NCI-H774 (cell line): ENCODE data around the gene PEX11G.

Experiments used
- DNase-seq: peaks from one replicate; lab custom pipeline; 2025; lab: John Stamatoyannopoulos, UW

The PEX11G gene

DNA sequence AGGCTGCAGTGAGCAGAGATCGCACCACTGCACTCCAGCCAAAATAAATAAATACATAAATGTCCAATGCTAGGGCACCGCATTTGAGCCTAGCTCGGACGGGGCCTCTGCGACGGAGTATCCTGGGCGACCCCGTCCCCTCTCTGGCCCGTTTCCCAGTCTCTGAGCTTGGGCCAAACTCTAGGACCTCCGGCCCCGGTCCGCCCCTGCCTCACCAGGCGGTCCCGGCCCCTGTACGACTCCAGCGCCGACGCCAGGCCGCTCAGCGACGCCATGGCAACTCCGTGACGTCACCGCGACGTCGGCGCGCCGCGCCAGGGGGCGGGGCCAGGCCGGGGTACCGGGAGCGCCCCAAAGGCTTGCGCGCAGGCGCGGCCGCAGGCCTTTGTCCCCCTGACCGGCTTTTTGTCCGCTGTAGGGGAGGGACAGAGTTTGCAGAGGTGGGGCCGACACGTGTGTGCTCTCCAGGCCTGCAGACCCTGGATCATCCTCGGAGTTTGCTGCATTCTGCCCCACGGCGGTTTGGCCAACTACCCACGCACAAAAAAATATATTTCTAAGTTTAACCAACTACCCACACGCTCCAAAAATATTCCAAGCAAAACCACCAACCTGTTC, at the start of gene PEX11G:
TSS of gene PEX11G (minus strand) at position 300 of the 618 bp plus-strand sequence. CDS start at position 275, 25 bp downstream.
- DNase-seq = peak; percentile 92

DNA sequence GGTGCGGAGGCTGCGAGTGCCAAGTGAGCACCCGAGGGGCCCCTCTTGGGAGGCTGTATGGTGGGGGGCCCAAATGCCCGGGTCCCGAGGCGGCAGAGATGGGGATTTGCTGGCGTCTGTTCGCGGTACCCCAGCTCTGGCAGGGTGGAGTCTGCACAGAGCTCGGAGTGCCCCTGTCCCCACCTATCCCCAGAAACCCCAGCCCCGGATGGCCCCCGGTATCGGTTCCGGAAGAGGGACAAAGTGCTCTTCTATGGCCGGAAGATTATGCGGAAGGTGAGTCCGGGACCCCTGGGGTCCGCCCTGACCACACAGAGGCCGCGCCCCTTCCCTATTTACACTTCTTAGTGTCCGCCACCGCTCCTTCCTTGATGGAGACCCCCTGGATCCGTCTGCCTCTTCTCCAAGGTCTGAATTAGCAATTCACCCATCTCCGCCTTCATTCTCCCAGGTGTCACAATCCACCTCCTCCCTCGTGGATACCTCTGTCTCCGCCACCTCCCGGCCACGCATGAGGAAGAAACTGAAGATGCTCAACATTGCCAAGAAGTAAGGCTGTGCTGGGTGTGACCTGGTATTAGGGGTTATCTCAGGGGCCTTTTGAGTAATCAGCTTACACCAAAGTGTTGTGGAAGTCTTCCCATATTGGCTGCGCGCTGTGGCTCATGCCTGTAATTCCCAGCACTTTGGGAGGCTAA, 47.3 kb upstream of the PEX11G start:
- no peak for DNase-seq

DNA sequence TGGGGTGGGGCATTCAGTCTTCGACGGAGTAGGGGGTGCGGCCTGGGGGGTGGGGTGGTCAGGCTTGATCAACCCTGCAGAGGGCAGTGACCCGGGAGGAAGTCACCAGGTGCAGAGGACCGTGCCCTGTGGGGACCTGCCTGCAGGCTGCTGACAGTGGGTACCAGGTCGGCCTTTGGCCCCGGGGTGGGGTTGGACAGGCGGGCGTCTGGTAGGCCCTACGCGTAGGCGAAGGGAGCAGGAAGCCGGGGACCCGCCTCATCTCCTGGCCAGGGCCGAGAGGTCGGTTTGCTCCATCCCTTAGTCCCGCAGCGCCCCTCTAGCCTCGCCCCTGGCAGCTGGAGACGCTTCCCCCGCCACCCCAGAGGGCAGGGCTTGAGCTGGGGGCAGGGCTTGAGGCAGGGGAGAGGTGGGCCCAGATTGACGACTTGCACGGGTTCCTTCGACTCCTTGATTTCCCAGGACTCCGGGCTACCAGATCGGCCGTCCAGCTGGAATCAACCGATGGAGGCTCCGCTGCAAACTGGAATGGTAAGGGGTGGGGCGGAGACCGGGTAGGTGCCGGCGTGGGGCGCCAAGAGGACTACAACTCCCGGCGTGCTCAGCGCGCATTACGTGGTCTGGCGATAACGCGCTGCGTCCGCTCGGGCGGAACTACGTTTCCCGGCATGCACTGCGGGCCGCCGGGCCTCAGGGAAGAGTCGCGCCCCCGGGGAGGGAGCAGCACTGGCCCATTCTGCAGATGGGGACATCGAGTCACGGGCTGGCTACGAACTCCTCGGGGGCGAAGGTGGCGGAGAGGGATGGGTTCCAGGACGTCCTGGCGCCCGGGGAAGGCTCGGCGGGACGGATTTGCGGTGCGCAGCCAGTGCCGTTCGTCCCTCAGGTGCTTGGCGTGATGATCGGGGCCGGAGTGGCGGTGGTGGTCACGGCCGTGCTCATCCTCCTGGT, 46.5 kb upstream of the PEX11G start, which contains the start of gene PNPLA6:
TSS of gene PNPLA6 (plus strand) at position 671 of the 951 bp plus-strand sequence. CDS start at position 743, 72 bp downstream.
- peak; percentile 85 for DNase-seq

DNA sequence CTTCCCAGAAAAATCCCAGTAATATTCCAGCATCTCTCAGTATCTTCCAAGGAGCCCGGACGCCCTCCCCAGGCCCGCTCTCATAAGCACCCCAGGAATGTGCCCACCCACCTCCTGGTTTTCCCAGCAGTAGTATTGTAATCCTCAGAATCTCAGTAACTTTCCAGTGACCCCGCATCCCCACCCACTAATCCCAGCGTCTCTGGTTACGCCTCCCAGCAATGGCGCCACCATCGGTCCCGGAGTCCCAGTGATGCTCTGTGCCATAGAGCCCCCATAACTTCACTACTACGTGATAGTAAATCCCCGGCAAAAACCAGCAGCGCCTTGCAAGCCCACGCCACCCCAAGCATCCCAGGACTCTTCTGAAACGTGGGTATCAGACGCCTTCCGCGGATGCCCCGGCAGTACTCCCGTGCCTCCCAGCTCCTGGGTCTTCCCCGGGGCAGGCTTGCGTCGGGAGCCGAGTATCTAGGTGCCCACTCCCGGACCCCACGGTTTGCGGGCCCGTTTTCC, 45.8 kb upstream of the PEX11G start:
- DNase-seq = no peak

DNA sequence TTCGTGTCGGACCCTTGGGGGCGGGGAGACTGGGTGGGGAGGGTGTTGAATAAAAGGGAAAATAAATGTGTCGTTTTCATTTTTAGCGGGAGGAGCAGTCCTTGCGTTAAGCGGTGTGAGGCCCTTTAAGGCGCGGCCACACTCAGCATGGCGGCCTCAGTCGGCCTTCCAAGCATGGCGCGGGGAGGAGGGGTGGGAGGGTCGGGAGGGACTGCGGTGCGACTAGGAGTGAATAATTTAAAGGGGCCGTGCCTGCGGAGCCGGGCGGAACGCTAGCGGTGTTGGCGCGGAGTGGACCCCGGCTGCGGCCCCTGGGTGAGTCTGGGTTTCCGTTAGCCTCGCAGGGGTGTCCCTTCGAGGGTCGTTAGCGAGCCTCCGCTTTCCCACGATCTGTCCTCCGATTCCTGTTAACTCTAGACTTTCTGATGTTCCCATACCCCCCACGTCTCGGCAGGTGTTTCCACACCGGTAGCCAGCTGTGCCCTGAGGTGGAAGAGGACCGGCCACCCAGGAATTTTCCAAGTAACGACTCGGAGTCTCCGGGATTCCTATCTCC, 45.2 kb upstream of the PEX11G start:
- peak; percentile 80 for DNase-seq

DNA sequence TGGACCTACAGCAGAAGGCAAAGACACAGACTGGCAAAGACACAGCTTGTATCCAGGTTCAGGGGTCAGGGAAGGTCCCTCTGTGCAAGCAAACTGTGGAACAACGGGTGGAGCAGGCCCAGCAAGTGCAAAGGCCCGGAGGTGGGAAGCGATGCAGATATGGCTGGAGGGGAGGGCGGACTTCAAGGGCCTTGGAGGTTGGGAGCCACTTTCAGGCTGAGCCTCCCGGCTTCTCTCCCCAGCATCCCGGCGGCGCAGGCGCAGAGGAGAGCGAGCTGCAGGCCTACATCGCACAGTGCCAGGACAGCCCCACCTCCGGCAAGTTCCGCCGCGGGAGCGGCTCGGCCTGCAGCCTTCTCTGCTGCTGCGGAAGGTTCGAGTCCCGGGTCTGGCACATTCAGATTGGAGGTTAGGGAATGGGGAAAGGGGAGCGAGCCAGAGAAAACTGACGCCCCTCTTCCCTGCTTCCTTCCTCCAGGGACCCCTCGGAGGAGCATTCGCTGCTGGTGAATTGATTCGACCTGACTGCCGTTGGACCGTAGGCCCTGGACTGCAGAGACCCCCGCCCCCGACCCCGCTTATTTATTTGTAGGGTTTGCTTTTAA, 44.5 kb upstream of the PEX11G start:
- no peak for DNase-seq

DNA sequence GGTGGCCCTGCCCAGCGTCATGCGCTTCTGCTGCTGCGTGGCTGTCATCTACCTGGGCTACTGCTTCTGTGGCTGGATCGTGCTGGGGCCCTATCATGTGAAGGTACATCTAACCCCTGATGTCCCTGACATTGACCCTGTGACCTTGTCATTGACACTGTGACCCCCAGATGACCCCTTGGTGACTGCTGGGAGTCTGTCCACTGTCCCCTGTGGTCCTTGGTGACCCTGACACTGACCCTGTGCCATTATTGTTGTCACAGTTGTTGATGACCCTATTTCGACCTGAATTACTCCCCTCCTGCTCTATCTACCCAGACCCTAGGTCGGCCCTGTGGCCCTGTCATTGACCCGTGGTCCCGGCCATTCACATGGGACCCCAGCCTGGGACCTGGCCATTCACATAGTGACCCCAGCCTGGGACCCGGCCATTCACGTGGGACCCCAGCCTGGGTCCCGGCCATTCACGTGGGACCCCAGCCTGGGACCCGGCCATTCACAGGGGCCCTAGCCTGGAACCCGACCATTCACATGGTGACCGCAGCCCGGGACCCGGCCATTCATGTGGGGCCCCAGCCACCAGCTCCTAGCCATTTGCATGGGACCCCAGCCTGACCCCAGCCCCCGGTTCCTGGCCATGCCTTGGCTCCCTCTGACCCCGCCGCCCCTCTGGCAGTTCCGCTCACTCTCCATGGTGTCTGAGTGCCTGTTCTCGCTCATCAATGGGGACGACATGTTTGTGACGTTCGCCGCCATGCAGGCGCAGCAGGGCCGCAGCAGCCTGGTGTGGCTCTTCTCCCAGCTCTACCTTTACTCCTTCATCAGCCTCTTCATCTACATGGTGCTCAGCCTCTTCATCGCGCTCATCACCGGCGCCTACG, 41.0 kb upstream of the PEX11G start:
- no peak for DNase-seq

DNA sequence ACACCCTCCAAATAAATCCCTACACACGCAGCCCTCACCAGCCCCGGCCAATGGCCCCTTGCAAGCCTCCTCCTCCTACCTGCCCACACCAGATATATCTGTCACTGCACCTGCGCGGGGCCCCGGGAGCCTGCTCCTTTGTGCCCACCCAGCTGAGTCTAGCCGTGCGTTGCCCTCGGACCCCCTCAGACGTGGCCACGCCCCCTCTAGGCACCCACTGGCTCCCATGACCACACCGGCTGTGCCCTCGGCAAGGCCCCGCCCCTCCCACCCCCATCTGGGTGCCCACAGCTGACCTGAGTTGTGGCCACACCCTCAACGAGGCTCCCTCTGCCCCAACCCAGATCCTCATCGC, 40.4 kb upstream of the PEX11G start:
- no peak for DNase-seq

DNA sequence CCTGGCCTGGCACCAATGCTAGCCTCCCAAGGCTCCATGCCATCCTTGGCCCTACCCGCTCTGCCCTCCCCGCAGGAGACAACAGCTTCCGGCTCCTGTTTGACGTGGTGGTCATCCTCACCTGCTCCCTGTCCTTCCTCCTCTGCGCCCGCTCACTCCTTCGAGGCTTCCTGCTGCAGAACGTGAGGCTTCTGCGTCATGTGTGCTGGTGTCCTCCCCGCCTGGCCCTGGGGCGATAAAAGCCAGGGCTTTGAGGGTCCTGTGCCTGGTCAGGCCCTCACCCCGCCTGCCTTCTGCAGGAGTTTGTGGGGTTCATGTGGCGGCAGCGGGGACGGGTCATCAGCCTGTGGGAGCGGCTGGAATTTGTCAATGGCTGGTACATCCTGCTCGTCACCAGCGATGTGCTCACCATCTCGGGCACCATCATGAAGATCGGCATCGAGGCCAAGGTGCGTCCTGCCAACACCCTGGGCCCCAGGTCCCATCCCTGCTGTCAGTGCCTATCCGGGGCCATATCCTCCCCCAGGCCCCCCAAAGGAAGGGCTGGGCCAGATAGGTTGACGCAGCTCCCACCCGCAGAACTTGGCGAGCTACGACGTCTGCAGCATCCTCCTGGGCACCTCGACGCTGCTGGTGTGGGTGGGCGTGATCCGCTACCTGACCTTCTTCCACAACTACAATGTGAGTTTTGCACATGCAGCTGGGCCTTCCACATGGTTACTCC, 39.8 kb upstream of the PEX11G start:
- DNase-seq = no peak

DNA sequence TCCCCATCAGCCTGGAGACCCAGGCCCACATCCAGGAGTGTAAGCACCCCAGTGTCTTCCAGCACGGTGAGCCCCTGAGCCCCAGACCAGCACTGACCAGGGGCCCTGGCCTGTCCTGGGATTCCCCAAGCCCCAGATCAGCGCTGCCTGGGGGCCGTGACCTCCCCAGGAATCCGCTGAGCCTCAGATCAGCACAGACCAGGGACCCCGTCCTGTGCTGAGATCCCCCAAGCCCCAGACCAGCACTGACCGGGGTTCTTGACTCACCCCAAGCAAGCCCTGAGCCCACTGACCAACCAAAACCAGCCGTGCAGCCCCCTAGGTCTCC, 39.3 kb upstream of the PEX11G start:
- no peak for DNase-seq

DNA sequence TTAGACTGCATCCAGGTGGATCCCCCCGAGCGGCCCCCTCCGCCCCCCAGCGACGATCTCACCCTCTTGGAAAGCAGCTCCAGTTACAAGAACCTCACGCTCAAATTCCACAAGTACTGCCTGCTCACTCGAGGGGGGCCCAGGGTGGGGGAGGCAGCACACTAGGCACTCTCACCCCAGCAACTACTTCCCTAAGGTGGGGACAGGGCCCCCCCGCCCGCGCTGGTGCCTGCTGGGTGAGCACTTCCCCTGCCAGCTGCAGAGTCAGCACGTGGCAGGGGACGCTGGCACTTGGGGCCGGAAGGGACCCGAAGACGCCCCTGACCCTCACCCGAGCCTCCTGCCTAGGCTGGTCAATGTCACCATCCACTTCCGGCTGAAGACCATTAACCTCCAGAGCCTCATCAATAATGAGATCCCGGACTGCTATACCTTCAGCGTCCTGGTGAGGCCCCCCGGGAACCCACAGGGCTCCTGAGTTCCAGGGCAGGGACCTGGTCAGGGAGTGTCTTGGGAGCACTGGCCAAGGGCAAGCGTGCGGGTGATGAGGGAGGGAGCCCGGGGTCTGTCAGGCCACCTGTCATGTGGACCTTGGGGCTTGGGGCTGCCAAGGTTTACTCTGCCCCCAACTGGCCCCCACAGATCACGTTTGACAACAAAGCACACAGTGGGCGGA, 38.8 kb upstream of the PEX11G start:
- DNase-seq = no peak

DNA sequence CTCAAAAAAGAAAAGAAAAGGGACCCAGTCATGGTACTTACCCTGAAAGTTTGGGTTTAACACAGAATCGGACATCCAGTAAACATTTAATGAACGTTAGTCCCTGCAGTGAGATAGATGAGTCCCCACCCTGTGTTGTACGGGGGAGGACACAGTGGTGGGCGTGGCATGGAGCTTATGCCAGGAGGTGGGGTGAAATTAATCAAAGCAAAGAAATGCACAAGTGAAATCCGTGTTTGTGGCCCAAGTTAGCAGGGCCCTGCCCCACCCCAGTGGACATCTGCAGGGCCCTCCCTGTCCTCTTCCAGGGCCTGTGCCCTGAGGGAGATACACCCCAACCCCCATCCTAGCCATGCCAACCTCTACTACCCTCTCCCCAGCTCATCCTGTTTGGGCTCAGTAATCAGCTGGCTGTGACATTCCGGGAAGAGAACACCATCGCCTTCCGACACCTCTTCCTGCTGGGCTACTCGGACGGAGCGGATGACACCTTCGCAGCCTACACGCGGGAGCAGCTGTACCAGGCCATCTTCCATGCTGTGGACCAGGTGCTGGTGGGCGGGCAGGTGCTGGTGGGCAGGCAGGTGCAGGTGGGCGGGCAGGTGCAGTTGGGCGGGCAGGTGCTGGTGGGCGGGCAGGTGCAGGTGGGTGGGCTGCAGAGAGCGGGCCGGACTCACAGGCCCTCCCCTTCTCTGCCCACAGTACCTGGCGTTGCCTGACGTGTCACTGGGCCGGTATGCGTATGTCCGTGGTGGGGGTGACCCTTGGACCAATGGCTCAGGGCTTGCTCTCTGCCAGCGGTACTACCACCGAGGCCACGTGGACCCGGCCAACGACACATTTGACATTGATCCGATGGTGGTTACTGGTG, 37.5 kb upstream of the PEX11G start:
- no peak for DNase-seq

DNA sequence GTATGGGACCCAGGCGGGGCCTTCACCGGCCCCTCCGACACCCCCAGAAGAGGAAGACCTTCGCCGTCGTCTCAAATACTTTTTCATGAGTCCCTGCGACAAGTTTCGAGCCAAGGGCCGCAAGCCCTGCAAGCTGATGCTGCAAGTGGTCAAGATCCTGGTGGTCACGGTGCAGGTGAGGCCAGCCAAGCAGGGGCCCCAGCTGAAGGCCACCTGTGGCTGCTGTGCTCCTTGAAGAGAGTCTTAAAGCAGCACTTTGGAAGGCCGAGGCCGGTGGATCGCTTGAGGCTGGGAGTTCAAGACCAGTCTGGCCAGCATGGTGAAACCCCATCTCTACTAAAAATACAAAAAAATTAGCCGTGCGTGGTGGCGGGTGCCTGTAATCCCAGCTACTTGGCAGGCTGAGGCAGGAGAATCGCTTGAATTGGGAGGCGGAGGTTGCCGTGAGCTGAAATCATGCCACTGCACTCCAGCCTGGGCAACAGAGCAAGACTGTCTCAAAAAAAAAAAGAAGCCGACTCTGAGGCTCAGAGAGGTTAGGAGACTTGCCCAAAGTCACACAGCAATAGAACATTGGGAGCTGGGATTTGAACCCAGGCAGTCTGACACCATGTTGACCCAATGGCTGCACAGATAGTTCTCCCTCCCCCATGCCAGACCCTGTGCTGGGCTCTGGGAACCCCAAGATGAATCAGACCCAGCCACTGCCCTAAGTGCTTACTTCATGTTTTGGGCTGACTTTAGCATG, 36.3 kb upstream of the PEX11G start:
- DNase-seq = no peak

DNA sequence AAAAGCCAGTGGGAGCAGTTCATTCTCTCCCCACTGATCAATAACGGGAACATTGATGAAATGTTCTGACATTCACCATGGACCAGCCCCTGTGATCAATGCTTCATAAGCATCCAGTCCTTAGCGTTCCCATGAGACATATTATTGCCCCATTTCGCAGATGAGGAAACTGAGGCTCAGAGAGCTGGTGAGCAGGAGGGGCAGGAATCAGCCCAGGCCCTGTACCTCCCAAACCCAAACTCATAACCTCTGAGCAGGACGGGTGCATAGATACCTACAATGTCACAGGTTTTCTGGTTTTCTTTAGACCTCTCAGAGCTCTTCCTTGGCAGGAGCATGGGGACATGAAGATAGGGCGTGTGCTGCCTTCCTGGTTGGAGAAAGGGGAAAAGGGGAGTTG, 35.7 kb upstream of the PEX11G start:
- no peak for DNase-seq

DNA sequence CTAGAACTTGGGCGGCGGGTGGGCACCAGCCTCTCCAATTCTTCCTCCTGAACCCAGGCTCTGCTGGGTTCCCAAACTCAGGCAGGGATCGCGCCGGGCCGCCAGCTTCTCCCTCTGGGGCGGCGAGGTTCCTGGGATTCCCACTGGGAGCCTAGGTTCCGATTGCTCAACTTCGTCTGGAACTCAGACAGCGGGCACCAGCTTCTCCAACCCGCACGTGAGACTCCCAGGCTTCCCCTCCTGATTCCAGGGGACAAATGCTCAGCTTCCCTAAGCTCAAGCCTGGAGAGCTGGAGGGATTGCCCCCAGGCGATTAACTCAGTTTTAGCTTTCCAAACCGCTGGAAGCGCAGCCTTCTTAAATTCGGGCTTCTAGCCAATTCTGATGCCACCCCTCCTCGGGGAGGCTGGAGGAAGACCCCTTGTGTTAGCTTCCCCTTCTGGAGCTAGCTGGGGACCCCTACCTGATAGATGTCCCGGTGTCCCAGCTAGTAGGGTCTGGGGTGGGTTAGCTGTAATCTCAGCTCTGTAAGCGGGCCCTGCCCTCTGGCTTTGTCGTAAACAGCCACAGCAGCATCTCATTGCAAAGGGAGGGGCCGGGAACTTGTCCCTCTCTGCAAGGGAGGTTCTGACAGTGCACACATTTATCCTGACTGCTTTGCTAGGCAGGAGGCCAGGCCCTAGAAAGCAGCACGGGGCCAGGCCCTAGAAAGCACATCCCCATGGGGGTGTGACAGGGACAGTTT, 34.3 kb upstream of the PEX11G start:
- DNase-seq = no peak

DNA sequence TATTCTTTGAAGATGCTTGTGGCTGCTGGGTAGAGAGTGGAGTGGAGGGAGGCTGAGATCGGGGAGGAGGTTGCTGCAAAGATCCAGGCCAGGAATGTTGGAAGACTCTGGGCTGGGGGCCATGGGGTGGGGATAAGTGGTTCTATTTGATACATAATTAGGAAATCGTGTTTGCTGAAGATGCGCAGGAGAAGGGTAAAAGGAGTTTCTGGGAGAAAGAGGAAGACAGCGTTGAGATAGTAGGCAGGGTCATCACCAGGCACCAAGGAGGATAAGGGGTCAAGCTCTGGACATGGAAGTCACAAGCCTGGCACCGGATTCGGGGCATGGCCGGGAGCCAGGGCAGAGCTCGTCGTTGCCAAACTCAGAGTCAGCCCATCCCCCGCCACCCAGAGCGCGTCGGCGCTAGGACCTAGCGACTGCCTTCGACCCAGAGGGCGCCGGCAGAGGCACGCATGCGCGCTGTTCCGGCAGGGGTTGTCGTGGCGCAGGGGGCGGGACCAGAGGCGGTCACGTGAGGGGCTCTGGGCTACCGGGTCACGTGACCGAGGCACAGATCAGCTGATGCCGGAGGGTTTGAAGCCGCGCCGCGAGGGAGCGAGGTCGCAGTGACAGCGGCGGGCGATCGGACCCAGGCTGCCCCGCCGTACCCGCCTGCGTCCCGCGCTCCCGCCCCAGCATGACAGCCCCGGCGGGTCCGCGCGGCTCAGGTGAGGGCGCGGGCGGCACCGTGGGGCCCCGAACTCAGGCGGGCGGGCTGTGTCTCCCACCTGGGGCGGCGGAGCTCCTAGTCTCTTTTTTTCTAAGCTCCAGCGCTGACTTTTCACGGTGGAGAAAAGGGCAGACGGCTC, 33.5 kb upstream of the PEX11G start, which contains the start of gene MCOLN1:
TSS of gene MCOLN1 (plus strand) at position 553 of the 851 bp plus-strand sequence. CDS start at position 680, 127 bp downstream.
- DNase-seq = peak; percentile 96
